AG10803 (cell line): Measurements from ENCODE around the gene CCL7.
A peak's percentile ranks its signal among the peaks of the same experiment; 100 is the strongest.

Experiments
- DNase-seq: peaks from one replicate; pipeline ENCODE4 v3.0.0; 2010; ENCODE audit warnings: low read depth
- H3K4me3 ChIP-seq: 2 replicates; pipeline ENCODE4 v1.5.1; 2011; ENCODE audit warnings: mild to moderate bottlenecking, low read length, control low read depth
- TF ChIP-seq, protein P1 (sequence below): conservative IDR thresholded peaks from 2 replicates; pipeline ENCODE4 v1.5.1; 2011; ENCODE audit warnings: mild to moderate bottlenecking, low read length, control low read depth, inconsistent platforms

CCL7 gene

DNA sequence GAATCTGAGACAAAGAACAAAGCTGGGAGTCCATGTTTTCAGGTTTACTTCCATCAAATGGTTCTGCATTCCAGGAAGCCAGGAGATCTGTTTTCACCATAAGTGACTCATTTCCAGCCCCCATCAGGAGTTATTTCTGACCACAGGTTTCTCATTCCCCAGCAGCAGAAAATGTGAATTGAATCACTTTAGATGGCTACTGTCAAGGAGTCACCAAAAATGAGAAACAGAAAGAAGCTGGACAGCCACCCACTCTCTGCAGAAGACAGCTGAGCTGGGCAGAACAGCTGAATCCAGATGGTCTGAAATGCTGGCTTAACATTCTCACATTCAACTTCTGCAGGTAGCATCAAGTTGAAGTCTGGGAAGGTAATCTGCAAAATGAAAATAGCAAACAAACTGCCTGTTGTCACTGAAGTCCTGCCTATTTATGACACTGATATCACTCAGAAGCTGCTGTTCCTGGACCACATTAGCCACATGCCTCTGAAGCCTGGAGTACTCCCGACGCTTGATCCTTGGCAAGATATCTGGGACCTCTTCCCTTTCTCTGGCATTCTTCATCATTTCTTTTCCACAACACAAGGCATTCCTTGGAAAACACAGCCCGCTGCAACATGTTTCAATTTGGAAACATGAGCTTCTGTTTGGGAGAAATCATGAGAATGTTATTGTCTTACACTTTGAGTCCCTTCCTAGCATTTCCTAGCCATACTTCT, 30.8 kb downstream of the CCL7 start:
- no peak overlapping the region for H3K4me3 ChIP-seq
- TF ChIP-seq, protein P1, sequence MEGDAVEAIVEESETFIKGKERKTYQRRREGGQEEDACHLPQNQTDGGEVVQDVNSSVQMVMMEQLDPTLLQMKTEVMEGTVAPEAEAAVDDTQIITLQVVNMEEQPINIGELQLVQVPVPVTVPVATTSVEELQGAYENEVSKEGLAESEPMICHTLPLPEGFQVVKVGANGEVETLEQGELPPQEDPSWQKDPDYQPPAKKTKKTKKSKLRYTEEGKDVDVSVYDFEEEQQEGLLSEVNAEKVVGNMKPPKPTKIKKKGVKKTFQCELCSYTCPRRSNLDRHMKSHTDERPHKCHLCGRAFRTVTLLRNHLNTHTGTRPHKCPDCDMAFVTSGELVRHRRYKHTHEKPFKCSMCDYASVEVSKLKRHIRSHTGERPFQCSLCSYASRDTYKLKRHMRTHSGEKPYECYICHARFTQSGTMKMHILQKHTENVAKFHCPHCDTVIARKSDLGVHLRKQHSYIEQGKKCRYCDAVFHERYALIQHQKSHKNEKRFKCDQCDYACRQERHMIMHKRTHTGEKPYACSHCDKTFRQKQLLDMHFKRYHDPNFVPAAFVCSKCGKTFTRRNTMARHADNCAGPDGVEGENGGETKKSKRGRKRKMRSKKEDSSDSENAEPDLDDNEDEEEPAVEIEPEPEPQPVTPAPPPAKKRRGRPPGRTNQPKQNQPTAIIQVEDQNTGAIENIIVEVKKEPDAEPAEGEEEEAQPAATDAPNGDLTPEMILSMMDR = no peak
- DNase-seq = peak; percentile 80

DNA sequence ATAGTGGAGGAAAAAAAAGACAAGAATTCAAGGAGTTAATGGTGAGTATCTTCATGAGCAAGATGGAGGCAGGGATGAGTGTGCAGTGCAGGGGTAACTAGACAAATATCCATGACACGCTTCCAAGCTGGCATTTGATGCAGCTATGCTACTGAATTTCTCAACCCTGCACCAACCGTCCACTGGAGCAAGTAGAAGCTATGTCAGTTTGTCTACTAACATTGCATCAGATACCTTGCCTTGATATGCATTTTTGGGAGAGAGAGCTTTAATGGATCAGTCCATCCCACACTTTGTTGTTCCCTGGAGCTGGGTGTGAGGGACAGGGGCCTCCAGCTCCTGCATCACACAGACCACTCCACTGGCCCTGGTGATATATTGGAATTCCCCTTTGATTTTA, 32.0 kb downstream of the CCL7 start:
- no peak overlapping the region for H3K4me3 ChIP-seq
- peak; percentile 74 for DNase-seq
- TF ChIP-seq, protein P1 = no peak

DNA sequence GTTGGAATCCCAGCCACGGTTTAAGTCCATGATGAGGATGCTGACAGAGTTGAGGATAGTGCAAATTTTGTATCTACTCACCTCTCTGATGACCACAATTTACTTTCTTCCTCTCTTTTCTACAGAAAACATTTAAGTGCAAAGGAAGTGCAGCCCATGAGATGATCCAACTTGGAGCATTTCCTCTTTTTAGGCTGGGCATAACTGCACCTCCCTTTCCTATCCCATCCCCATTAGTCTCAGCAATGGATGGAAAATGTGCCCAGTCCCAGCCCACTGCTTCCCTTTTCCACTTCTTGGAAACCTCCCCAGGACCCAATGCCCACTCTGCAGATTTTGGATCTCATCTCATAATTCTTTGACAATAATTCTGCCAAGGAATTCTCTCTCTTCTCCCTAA, 32.6 kb downstream of the CCL7 start:
- TF ChIP-seq, protein P1 = no peak
- no peak overlapping the region for H3K4me3 ChIP-seq
- DNase-seq = no peak

DNA sequence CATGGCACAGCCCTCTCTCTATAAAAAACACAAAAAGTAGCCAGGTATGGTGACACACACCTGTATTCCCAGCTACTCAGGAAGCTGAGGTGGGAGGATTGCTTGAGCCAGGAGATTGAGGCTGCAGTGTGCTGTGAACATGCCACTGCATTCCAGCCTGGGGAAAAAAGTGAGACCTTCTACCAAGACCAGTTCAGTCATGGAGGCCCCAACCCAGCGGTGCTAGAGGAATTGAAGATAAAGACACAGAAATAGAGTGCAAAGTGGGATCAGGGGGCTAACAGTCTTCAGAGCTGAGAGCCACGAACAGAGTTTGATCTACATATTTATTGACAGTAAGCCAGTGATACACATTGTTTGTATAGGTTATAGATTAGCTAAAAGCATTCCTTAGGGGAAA, 33.6 kb downstream of the CCL7 start:
- TF ChIP-seq, protein P1 = no peak
- H3K4me3 ChIP-seq = no peak overlapping the region
- no peak for DNase-seq

DNA sequence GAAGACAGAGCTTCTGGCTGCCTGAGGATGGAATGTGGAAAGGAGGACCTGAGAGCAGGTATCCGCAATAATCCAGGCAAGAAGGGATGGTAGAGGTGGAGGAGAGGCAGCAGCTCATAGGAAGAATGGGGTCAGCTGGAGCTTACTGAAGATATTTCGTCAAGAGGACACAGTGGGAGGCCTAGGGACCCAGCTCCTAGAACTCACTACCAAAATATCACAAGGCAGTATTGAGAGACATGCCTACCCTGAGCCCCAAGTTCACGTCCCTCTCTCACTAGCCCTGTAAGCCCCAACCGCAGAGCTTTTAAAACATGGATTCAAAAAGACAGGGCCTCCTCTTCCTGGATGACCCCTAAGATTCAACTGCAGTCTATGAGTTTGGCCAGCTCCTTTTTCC, 35.0 kb downstream of the CCL7 start:
- no peak overlapping the region for H3K4me3 ChIP-seq
- TF ChIP-seq, protein P1 = no peak
- DNase-seq = no peak

DNA sequence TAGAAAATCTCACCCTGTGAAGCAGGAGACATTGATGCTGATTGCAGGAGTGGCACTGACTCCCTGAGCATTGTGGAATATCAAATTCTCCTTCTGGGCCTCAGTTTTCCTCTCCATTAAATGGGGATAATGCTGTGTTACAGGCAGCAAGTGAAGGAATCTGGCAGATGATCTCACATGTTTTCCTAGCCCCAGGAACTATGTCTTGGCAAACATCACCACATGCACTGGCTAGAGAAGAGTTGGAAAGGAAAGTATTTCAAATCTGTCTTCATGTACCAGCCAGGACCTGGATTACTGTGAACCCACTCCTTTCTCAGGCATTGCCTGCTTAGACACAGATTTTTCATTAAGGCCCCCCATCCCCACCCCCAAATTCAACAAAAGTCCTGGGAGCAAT, 35.6 kb downstream of the CCL7 start:
- no peak overlapping the region for H3K4me3 ChIP-seq
- TF ChIP-seq, protein P1 = no peak
- DNase-seq = peak; percentile 37

DNA sequence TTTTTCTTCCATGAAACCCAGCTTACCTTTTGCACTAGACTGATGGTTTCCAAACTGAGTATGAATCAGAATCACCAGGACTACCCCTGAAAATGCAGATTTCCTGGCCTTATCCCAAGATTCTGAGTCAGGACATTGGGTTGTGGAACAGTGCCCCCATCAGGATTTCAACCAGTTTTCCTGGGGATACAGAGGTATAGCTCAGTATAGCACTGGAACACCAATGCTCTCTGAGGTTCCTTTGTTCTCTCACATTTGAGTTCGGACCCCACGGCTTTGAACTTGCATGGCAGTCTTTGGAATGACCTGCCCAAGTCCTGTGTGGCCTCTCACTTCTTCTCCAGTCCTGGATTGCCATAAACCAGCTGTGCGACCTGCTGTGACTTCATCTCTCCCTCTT, 36.4 kb downstream of the CCL7 start:
- peak; percentile 75 for DNase-seq
- no peak overlapping the region for H3K4me3 ChIP-seq
- TF ChIP-seq, protein P1 = peak; percentile 69
